Measurements from ENCODE around the gene MYT1.

GRCh38 chr20:64203037-64203777 is 39.0 kb downstream of the MYT1 start:
- no peak for TF ChIP-seq CTCF (IDR thresholded peaks at IDR 0.05)
- TF ChIP-seq POLR2A (IDR thresholded peaks at IDR 0.05) = no peak
